Ishikawa (cell line): Measurements from ENCODE around the gene TOMM6.

Experiments used
- CEBPB ChIP-seq: IDR thresholded peaks from 2 replicates; pipeline ENCODE4 v1.6.1; 2012
- CREB1 ChIP-seq: IDR thresholded peaks from 2 replicates; pipeline ENCODE4 v1.6.1; 2012; ENCODE audit warnings: low read depth
- EGR1 ChIP-seq: IDR thresholded peaks from 2 replicates; pipeline ENCODE4 v1.6.1; 2012
- EP300 ChIP-seq: IDR thresholded peaks from 2 replicates; pipeline ENCODE4 v1.6.1; 2012; ENCODE audit warnings: borderline replicate concordance
- FOXM1 ChIP-seq: IDR thresholded peaks from 2 replicates; pipeline ENCODE4 v1.6.1; 2012; ENCODE audit warnings: low read depth, borderline replicate concordance
- MAX ChIP-seq: IDR thresholded peaks from 2 replicates; pipeline ENCODE4 v1.6.1; 2012
- NFIC ChIP-seq: IDR thresholded peaks from 2 replicates; pipeline ENCODE4 v1.6.1; 2012
- RAD21 ChIP-seq: IDR thresholded peaks from 2 replicates; pipeline ENCODE4 v1.6.1; 2012; ENCODE audit warnings: low read depth
- TAF1 ChIP-seq: IDR thresholded peaks from 2 replicates; pipeline ENCODE4 v1.6.1; 2012; ENCODE audit warnings: low read depth, mild to moderate bottlenecking
- TCF12 ChIP-seq: IDR thresholded peaks from 2 replicates; pipeline ENCODE4 v1.6.1; 2012; ENCODE audit warnings: low read depth
- TEAD4 ChIP-seq: IDR thresholded peaks from 2 replicates; pipeline ENCODE4 v1.6.1; 2012
- USF1 ChIP-seq: IDR thresholded peaks from 2 replicates; pipeline ENCODE4 v1.6.1; 2012
- YY1 ChIP-seq: IDR thresholded peaks from 2 replicates; pipeline ENCODE4 v1.6.1; 2012; ENCODE audit warnings: low read depth
- ZBTB7A ChIP-seq: IDR thresholded peaks from 2 replicates; pipeline ENCODE4 v1.6.1; 2012; ENCODE audit warnings: low read depth
- TF ChIP-seq, protein P1 (sequence below): IDR thresholded peaks from 2 replicates; pipeline ENCODE4 v1.6.1; 2012; ENCODE audit warnings: low read depth, mild to moderate bottlenecking

The TOMM6 gene

DNA sequence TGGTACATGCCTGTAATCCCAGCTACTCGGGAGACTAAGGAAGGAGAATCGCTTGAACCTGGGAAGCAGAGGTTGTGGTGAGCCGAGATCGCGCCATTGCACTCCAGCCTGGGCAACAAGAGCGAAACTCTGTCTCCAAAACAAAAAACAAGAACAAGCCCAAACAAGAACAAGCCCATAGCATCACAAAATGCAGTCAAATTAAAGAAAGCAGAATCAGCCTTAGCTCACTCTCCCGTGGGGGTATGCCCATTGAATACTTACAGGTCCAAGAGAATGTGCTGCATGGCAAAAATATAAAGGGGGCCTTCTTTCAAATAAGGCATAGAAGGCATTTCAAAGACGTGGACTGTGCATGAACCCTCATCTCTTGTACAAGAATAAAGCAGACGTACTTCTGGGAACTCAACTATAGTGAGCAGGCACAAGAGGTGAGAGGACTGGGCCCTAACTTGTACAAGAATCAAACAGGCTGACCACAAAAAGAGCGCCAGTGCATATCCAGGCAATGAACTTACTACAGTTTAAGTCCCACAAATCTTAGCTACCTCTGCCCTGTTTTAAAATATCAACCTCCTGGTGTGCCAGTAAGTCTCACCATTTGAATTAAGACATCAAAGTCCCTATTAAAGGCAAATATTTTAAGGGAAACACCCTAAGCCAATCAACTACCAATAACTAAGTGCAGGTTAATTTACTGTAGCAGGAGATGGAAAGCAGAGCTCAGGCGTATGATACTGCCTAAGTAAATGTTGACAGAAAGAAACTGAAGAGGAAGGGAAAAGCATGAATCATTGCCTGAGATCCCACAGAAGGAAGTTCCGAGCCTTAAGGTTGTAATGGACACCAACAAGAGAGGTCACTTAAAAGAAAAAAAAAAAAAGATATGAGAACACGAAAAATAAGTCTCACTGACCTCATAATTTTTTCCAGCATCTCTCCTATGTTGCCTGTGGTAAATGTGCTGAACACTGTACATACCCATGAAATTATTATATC, 37.4 kb downstream of the TOMM6 start:
- TF ChIP-seq FOXM1, result no peak
- TF ChIP-seq RAD21, result no peak
- TF ChIP-seq EP300, result no peak
- no peak for TF ChIP-seq USF1
- TF ChIP-seq MAX, result no peak
- TF ChIP-seq CREB1, result no peak
- no peak for TF ChIP-seq YY1
- TF ChIP-seq NFIC, result no peak
- no peak for TF ChIP-seq TEAD4
- no peak for TF ChIP-seq ZBTB7A
- no peak for TF ChIP-seq EGR1
- TF ChIP-seq, protein P1, sequence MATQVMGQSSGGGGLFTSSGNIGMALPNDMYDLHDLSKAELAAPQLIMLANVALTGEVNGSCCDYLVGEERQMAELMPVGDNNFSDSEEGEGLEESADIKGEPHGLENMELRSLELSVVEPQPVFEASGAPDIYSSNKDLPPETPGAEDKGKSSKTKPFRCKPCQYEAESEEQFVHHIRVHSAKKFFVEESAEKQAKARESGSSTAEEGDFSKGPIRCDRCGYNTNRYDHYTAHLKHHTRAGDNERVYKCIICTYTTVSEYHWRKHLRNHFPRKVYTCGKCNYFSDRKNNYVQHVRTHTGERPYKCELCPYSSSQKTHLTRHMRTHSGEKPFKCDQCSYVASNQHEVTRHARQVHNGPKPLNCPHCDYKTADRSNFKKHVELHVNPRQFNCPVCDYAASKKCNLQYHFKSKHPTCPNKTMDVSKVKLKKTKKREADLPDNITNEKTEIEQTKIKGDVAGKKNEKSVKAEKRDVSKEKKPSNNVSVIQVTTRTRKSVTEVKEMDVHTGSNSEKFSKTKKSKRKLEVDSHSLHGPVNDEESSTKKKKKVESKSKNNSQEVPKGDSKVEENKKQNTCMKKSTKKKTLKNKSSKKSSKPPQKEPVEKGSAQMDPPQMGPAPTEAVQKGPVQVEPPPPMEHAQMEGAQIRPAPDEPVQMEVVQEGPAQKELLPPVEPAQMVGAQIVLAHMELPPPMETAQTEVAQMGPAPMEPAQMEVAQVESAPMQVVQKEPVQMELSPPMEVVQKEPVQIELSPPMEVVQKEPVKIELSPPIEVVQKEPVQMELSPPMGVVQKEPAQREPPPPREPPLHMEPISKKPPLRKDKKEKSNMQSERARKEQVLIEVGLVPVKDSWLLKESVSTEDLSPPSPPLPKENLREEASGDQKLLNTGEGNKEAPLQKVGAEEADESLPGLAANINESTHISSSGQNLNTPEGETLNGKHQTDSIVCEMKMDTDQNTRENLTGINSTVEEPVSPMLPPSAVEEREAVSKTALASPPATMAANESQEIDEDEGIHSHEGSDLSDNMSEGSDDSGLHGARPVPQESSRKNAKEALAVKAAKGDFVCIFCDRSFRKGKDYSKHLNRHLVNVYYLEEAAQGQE, result no peak
- TF ChIP-seq TAF1, result no peak
- no peak for TF ChIP-seq CEBPB
- TF ChIP-seq TCF12, result no peak

DNA sequence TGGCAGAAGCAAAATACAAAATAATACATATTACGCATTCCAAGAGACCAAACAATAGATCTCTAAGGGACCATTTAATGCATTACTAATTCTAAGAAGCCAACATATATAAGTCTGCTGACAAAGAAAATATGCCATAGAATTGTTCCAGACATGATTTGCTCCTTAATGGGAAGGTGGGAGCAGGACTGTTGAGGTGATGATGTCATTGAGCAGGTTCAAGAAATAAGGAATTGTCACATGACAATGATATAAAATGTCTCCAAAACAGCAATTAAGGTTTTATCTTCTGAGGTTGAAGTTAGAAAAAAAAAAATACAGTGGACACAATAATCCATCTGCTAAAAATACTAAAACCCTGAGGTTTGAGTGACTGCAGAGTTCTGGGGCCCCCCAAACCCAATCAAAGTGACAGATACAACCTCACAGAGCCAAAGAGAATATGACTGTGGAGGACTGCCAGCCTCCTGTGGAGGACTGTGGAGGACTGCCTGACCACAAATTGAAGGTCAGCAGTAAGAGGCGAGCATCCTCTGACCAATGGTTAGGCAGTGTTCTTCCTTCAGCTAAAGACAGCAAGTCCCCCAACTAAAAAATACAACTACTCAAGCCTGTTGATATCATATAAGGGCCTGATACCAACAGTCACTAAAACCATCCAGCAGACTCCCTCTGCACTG, 39.0 kb downstream of the TOMM6 start:
- TF ChIP-seq FOXM1, result no peak
- no peak for TF ChIP-seq TAF1
- TF ChIP-seq, protein P1, result no peak
- no peak for TF ChIP-seq MAX
- TF ChIP-seq ZBTB7A, result no peak
- TF ChIP-seq EGR1, result no peak
- TF ChIP-seq TEAD4, result no peak
- TF ChIP-seq CREB1, result no peak
- TF ChIP-seq EP300, result no peak
- no peak for TF ChIP-seq TCF12
- TF ChIP-seq USF1, result no peak
- no peak for TF ChIP-seq RAD21
- TF ChIP-seq NFIC, result no peak
- TF ChIP-seq CEBPB, result no peak
- TF ChIP-seq YY1, result no peak

DNA sequence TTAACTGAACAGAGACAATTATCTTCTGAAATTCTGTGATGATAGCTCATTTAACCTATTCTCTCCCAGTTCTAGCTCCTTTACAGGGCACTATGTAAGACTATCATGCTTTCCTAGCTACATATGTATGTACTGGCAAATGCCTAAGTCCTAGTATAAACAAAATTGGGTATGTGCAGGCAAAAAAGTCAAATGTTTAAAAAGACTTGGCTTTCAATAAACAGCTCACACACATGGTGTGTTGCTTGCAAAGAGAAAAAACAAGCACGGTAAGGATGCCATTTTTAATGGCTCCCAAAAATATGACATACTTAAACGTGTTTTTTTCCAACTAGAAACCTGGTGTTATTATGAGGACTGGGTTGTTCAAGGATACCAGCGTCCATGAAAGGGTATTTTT, 44.8 kb downstream of the TOMM6 start:
- TF ChIP-seq FOXM1 (no peak), NFIC (no peak), CREB1 (no peak), YY1 (no peak), USF1 (no peak), RAD21 (no peak), ZBTB7A (no peak), CEBPB (no peak), TEAD4 (no peak), MAX (no peak), EP300 (no peak), EGR1 (no peak), TCF12 (no peak)
- TF ChIP-seq, protein P1, result no peak
